Activated CD8-positive, alpha-beta memory T cell treated with anti-CD3 and anti-CD28 coated beads for 48 hours (primary cell): ENCODE data around the gene NFX1.

ENCODE experiments used
- DNase-seq, 3 experiments: peaks; one replicate each; pipeline ENCODE4 v3.0.0-alpha.2; 2020; ENCODE audit warnings: low read depth in 2 of 3, low spot score in 2 of 3

Gene NFX1

DNA sequence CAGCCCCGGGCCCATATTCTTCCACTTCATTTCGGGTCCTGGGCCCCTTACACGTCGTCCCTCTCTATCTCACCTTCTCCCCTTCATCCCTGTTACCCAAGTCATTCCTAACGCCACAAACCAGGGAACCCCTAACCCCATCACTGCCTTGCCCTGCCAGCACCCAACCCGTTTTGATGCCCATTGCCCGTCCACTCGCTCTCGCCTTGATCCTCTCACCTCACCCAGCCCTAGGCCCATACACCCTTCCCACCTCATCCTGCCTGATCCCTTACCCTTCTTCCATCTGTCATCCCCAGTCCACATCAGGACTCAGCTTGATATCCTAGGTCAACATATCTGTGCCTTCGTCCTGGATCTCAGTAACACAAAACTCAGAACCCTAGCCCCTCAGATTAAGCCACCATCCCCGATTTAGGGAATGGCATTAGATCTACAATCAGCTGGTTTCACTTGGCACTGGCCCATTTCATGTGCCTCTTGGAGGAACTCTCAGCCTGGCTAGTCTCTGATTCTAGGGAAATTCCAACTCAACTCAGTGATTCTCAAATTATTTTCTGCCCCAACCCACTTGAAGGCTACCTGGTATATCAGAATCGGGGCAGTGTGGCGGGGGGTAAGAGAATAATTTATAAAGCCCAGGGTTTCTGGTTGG lies 25.0 kb upstream of the NFX1 start:
- no peak for DNase-seq

DNA sequence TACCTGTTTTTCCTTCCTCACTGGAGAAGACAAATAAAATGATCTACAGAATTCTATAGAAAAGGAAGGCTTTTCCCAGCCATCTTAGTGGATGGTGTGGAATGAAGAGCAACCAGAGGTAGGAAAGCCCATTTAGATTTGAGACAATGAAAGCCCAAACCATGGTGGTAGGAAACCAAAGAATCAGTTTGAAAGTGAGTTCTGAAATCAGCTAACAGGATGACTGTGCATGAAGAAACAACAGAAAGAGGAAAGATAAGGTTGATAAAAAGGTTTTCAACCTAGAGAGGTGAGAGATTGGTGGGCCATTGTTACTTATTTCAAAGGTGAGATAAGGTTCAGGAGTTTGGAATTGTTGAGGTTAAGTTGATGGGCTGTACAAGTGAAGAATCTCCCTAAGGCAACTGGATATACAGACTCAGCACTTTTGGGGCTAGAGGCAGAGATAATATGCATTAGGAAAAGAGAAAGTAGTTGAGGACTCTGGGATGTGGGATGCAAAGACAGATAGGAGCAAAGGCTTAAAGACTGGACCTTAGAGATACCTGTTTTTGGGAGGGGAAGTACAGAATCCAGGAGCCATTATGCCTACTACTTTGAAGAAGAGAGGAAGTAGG lies 23.1 kb upstream of the NFX1 start:
- DNase-seq = no peak

DNA sequence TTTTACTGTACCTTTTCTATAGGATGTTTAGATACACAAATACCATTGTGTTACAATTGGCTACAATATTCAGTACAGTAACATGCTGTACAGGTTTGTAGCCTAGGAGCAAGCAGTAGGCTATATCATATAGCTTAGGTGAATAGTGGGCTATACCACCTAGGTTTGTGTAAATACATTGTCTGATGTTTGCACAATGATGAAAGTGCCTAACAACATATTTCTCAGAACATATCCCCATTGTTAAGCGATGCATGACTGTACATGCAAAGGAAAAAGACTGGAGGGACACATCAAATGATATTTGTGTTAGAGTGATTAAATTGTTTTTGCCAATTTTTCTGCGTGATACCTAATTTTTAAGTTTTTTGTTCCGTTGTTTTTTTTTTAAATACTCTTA lies 20.2 kb upstream of the NFX1 start:
- DNase-seq = no peak

DNA sequence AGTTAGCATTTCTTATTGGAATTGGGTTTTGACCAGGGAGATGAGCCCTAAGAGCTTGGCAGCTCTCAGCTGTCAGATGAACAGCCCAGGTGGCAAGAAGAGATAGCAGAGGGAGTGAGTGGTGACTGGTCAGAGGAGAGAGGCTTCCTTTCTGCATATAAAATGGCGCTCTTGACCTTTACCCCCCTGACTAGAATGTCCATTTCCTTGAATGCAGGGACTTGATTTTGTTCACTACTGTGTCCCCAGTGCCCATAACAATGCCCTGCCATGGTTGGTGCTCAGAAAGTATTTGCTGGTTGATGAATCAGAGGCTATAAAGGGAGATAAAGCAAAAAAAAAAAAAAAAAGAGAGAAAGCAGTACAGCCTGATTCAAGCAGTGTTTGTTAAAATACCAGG lies 18.3 kb upstream of the NFX1 start:
- DNase-seq = no peak

DNA sequence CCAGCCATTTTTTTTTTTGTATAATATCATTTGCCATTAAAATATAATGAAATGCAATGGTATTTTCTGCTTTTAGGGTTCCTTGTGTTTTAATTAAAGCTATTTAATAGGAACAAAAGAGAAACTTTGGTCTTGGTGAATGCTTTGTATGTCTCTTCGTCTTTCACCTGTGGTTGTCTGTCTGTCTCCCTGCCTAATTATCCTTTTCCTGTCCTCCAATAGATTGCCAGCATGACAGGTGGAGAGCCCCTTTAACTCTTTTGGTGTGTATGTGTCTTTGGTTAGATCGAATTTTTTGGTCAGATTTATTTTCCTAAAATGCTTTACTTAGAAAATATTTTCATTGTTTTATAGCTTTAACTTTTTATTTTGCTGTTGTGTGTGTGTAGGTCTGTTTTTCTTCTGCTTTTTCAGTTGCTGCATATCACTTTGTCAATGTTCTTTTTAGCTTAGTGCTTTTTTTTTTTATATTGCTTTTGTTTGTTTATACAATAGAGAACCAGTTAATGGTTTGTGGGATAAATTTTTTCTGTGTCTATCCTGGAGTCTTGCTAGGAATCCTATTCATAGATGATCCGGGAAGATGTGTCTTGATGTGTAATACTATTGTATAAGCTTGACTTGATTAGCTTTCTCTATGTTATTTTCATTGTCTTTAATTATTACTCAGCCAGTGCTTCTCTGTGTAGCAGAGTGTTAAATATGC lies 16.9 kb upstream of the NFX1 start:
- DNase-seq = no peak

DNA sequence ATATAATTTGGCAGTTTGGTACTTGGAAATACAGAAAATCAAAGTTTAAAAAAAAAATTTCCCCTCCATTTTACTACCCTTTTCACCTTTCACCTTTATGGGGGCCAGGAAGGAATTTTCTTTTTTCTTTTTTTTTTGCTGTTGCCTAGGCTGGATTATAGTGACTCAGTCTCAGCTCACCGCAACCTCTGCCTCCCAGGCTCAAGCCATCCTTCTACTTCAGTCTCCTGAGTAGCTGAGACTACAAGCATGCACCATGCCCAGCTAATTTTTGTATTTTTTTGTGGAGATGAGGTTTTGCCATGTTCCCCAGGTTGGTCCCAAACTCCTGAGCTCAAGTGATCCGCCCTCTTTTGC lies 16.4 kb upstream of the NFX1 start:
- DNase-seq = no peak

DNA sequence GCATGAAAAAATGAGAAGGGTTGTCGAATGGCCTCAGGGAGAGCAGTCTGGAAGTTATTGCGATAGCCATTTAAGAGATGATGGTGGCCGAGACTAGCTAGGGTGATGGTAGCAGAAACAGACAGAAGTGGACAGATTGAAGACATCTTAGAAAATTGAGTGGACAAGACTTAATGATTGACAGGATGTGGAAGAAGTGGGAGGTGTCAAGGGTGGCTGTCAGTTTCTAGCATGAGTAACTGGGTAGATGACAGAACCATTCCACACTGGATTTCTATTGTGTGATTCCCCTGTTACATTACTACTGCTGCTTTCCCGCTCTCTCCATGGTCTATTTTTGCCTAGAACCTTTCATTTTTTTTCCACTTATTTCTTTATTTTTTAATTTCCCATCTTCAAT lies 12.8 kb upstream of the NFX1 start:
- DNase-seq = no peak

DNA sequence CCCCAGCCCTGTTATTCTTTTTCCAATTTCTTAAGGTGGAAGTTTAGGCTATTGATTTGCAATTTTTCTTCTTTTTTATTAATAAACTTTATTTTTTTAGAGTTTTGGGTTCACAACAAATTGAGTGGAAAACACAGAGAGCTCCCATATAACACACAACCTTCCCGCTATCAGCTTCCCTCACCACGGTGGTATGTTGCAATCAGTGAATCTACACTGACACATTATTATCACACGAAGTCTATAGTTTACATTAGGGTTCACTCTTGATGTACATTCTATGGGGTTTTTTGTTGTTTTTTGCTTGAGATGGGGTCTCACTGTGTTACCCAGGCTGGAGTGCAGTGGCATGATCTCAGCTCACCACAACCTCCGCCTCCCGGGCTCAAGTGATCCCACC lies 4.8 kb upstream of the NFX1 start:
- DNase-seq = no peak

DNA sequence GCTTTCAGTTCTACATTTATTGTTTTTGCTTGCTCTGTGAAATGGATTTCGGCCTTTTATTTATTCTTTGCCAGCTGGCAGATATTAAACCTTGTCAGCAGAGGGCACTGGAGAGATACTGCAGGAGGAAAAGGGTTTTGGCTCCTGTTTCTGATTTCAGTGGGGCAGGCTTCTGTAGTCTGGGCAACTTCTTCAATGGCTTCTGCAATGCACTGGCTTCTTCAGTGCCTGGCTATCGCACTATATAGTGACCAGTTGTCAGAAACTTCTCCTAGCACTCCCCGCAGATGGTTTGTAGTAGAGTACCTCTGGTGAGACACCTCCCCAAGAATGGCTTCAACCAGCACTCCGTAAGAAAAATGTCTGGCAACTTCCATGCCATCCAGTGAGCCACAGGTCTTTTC lies 3.2 kb upstream of the NFX1 start:
- no peak for DNase-seq

DNA sequence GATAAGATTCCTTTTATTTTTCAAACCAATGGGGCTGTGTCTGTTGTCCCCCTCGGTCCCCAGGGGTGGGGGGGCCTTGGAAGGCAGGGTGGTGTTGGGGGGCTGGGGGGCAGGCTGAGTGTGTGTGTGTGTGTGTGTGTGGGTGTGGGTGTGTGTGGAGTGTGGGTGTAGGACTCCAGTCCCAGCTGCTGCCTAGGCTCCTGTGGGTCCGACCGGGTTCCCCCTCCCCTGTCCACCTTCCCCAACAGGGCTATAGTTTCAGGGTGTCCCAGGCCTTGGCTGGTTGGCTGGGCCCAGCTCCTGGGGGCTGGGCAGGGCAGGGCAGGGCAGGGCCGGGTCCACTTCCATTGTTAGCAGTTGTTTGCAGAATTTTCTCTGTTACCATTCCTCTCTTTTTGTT lies 2.1 kb upstream of the NFX1 start:
- no peak for DNase-seq

DNA sequence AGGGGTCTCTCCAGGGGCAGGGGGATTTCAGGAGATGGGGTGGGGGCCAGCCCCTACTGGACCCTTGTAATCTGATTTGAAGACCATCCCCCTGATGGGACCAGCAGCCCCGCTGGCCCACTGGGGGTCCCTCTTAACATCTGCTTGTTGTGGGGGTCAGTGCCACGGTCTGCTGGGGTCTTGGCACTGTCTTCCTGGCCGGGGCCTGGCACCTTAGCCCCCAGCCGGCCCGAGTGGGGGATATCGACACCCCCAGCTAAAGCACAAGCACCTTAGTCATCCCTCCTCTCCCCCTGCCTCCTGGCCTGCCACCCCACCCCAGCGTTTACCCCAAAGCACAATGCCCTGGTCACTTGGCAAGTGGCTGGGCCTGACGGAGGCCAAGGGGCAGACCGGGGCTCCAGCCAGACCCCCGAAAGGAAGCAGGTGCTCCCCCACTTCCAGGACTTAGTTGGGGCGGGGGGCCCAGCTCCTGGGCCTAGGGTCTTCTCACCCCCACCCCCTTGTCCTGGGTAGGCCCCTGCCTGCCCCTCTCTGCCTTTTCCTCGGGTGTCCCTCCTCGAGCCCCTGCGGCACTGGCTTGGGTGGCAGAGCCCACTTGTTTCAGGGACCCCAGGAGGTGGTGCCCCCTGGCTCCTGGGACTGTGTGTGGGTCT lies 1.4 kb upstream of the NFX1 start:
- DNase-seq = no peak

DNA sequence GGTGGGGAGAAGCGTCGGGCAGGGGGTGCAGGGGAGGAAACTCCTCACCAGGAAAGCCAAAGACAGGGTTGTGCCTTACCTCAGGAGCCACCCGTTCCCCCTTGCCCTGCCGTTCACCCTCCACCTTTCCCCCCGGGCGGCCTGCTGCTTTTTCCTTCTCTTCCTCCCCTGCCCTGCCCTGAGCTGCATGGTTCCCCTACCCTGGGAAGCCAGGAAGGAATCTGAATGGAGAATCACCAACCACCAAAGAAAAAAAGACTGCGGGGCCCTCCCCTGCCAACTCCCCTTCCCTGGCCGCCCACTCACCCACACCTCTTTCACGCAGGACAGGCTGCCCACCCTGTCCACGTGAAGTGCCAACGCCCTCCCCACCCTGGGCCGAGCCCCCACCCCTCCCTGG lies 820 bp upstream of the NFX1 start:
- no peak for DNase-seq

DNA sequence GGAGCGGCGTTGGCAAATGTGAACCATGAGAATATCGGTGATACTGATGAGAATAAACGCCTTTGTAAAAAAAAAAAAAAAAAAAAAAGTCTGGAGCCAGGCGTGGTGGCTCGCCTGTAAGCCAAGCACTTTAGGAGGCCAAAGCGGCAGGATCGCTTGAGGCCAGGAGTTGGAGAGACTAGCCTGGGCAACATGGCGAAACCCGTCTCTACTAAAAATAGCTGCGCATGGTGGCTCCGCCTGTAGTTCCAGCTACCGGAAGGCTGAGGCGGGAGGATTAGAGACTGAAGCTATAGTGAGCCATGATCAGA lies 425 bp upstream of the NFX1 start:
- no peak for DNase-seq

DNA sequence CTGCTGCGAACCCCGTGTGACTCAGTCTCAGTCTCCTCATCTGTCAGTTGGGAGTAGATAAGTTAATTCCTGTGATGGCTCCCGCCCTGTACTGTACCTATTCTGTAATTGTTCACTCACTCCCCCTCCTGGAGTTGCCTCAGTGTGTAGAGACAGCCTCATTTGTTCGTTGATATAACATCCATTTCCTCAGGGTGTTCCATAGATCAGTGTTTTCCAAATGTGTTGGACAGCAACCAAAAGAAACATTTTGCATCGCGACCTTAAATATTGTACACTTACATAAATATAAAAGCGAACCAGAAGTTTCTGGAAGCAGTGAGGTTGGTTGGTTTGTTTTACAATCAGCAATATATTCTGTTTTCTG lies 698 bp downstream of the NFX1 start:
- no peak for DNase-seq

DNA sequence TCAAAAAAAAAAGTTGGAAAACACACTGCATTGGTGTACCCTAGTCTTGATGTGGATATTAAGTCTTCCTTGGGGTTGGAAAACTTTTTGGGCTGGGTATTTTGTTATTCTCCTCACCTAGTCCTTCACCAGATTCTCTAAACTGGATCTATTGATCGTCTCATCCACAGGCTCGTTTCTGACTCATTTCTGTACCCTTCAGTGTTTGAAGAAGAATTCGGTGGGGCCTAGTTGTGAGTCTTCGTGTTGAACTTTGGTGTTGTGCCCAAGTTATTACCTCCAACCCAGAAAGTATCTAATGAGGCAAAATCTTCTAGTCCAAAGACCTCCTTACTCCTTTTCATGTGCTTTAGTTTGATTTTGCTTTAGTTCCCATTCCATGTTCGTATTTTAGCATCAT lies 1.6 kb downstream of the NFX1 start:
- DNase-seq = no peak

DNA sequence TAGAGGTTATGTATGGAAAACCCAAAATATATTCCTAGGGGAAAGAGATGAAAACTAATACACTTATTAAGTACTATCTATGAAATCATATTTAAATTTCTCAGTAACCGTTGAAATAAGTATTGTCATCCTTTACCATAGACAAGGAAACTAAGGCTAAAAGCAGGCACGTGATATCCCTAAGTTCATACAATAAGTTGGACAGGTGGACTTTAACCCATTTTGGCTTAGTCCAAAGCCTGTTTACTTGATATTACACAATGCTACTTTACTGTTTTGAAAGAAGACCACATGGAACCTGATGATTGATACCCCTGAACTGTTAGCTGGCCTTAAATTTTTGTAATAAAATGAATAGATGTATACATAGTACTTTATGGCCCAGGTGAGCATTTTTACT lies 3.5 kb downstream of the NFX1 start:
- DNase-seq = no peak

DNA sequence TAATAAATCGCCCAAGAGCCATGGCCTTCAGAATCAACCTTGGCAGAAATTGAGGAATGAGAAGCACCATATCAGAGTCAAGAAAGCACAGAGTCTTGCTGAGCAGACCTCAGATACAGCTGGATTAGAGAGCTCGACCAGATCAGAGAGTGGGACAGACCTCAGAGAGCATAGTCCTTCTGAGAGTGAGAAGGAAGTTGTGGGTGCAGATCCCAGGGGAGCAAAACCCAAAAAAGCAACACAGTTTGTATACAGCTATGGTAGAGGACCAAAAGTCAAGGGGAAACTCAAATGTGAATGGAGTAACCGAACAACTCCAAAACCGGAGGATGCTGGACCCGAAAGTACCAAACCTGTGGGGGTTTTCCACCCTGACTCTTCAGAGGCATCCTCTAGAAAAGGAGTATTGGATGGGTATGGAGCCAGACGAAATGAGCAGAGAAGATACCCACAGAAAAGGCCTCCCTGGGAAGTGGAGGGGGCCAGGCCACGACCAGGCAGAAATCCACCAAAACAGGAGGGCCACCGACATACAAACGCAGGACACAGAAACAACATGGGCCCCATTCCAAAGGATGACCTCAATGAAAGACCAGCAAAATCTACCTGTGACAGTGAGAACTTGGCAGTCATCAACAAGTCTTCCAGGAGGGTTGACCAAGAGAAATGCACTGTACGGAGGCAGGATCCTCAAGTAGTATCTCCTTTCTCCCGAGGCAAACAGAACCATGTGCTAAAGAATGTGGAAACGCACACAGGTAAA lies 4.5 kb downstream of the NFX1 start:
- no peak for DNase-seq

DNA sequence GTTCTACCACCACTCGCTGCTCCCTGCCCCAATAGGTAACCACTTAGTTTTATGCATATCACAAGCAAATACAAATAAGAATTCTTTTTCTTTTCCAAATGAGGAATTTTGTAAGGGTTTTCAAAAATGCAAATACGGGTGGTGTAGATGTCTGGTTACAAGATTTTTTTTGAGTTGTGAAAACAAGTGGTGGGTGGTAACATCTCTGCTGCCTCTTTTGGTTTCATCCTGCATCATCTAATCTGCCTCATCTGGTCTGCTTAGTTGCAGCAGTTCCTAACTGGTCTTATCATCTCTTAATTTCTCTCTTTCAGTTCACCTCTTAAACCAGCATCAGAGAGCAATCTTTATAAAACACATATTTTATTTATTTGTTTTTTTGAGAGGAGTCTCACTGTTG lies 5.3 kb downstream of the NFX1 start:
- no peak for DNase-seq

DNA sequence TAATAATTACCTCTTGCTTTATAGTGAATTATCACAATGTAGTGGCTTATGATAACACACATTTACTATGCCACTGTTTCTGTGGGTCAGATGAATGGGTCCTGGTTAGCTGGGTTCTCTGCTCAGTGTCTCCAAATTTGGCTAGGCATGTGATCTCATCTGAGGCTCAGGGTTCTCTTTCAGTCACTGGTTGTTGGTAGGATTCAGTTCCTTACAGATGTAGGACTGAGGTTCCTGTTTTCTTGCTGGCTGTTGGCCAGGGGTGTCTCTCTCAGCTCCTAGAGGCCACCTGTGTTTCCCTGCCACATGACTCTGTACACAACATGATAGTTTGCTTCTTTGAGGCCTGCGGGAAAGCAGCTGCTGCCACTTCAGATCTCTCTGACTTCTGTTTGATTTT lies 7.1 kb downstream of the NFX1 start:
- DNase-seq = no peak

DNA sequence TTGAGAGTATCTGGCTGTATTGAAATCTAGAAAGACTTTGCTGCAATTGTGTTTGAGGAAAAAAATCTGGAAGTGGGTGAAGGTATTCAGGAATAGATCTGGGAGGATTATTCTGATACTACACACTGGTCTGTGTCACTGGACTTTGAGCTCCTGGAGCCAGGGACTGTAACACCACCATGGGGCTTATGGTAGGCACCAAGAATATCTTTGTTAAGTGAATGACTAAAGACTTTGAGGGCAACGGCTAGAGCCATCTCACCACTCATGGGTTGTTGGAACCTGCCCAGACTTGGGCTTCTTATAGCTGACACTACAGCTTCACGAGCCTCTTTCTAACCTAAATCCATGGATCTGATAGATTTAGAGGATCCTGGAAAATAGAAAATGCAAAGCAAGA lies 10.2 kb downstream of the NFX1 start:
- DNase-seq = no peak

DNA sequence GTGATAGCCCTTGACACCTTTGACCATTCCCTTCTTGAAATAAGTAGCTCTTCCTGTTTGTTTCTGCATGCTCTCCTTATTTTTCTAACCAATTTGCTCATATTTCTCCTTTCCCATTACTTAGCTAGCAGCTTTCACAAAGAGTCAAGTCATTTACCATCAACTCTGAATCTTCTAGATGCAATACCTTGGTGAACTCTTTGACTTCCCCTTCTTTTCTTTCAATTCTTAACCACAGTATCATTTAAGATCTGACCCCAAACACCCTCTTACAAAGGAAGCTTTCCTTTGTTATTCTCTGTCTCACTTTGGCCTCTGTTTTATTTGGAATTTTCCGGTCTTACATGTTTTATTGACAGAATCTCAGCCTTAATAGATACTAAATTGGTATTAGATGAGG lies 14.0 kb downstream of the NFX1 start:
- no peak for DNase-seq

DNA sequence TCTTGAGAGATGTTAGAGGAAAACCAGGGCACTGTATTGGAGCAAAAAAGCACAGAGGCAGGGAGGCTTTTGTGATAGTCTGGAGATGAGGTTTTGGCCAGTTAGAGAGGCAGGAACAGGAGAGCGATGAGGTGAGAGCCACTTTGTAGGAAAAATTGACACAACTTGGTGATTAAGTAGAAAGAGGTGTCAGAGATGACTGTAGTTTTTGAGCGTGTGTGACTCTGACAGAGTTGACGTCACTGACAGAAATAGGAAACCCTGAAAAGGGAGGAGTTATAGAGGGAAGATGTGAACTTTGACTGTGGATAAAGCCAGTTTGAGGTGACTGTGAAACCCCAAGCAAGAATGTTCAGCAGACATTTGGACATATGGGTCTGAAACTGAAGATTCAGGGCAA lies 15.7 kb downstream of the NFX1 start:
- no peak for DNase-seq
